Measurements from ENCODE around the gene CDH4.

CDH4 gene

GRCh38 chr20:61661583-61661982, 409.5 kb downstream of the CDH4 start:
- no peak for FAIRE-seq

- FAIRE-seq: no peak
These were observed 410.3 kb downstream of the CDH4 start for GRCh38 chr20:61662226-61662967.

DNA sequence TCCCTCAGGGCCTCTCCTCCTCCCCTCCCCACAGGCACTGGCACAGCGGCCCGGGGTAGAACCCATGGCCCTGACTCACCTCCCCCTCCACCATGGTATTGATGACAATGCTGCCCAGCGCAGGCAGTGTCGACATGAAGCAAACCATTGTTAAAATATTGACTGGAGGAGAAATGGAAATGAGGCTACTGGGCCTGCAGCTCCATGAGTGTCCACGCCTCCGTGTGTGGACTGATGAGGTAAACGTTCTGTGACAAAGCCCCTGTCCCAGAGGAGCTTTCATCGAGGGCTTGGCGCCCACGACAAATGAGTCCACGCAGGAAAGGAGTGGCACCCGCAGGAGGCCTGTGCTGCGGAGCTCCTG, 410.9 kb downstream of the CDH4 start:
- FAIRE-seq: no peak

DNA sequence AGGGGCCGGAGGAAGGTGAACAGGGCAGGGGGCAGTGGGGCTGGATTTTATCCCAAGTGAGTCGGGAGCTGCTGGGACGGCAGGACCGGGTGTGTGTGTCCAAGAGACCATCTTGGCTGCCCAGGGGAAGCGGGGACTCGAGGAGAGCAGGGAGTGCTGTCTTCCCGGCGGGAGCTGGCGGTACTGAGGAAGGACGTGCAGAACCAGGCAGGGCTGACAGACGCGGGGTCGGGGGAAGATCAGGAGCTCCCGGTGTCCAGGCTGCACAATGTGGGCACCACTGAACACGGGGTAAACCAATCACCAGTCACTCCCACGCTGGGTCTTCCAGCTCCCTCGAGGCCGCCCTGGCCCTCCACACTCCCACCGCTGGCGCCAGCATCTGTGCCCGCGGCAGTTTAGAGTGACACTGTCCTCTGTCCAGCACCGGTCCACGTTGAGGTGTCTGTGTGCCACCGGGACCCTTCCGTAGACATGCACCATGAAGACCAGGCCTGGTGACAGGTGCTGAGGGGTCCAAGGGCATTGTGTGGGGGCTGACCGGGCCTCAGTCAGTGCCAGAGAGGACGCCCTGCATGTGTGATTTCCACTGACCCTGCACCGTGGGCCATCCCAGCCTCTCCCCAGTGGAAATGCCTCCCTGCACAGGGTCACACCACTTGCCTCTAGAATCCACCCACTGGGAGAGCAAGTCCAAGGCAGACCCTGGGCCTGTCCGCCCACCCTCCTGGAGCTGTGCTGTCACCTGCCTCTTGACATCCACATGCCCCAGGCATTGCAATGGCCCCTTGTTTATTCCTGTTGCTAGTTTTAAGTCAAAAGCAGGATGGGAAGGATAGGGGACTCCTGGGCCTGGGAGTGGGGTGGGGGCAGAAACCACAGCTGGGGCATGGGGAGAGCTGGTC, 411.7 kb downstream of the CDH4 start:
- no peak for FAIRE-seq

- FAIRE-seq: no peak
These were observed 412.7 kb downstream of the CDH4 start for GRCh38 chr20:61664556-61665320.

DNA sequence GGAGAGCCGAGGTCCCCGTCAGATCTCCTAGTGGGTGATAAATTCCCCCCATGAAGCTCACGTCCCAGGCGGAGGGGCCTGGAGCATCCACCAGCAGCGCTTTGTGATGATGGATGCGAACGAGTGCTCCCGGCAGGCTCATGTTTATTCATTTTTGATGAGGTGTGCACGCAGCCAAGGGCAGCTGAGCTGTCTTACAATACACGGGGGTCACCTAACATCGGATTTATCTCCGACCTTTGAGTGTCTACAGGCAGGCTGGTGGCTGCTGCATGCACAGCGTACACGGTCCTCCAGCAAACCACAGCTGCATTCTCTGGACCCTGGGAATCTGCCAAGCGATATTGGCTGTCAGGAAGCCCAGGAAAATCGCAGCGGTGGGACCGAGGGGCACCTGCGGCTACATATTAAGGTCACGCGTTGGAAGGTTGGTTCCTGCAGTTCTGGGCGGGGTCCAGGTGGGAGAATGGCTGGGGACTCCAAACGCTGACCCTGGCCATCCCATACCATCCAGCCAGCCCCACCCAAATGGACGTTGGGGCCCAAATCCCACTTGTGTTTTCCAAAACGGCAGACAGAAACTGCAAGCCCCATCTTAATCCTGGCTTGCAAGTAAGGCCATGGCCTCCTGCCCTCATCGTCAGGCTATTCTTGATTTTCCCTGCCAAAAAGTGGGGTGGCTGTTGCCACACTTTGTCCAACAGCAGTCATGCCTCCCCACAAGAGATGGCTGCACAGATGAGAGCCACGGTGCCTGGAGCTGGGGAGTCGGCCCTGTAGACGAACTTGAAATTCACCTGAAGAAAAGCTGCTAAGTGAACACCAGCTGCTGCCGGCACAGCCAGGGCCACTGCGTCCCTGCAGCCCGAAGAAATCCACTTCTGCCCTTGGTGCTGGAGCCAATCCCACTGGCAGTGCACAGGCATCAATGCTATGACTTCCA, 413.7 kb downstream of the CDH4 start:
- FAIRE-seq: no peak

- FAIRE-seq: no peak
These were observed 414.4 kb downstream of the CDH4 start for GRCh38 chr20:61666471-61666832.

DNA sequence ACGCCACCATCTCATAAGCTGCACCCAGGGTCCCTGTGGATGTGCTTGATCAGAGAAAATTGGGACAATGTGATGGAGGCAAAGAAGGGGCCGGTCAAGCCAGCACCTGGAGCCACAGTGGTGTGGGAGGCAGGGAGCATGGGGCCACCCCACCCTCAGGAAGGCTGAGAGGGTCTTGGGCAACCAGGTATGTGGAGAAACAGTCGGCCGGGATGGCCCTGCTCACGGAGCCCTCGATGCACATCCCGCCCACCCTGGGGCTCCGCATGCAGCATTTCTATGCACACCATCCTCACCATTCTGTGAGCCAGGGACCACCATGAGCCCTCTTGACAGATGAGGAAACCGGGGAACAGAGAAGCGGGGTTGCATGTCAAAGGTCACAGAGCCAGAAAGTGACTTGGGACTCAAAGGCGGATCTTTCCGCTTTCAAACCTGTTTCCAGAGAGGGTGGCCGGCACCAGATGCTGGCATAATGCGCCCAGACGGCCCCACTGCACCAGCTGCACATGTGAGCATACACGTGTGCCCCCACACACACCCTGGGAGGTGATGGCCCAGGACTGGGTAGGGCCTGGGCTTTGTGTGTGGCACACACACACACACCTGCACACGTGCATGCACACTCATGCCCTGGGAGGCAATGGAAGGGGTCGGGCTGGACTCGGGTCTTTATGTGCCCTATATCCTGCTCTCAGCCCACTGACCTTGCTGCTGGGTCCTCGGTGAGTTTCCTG, 415.2 kb downstream of the CDH4 start:
- no peak for FAIRE-seq

GRCh38 chr20:61668065-61668650, 416.1 kb downstream of the CDH4 start:
- FAIRE-seq: no peak

DNA sequence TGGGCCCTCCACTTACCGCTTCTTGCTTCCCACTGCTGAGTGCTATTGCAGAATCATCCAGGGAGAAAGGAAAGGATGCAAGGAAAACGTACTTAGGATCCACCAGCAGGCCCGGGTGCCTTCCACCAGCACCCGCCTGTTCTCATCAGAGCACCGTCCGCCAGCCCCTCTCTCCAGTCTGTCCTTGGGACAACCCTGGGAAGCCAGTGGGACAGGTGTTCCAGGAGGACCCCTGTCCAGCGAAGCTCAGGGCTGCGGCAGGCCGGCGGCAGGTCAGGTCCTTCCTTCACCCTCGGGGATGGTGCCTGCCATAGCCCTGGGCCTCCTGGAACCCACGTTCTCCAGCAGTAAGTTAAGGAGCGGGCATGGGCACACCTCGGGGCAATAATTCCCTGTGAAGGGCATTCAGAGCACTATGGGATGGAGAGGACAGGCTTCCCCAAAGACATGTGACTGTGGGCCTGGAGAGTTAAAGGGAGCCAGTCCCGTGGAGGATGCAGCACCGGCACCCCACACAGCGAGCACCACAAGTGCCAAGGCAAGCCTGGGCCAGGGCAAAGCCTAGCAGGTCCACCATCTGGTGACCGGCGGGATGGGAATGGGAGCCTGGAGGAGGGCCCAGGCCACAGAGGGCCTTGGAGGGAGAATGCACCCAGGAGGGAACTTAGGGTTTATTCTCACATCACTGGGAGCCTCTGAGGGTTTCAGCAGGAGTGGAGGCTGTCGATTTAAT, 416.9 kb downstream of the CDH4 start:
- FAIRE-seq: no peak

DNA sequence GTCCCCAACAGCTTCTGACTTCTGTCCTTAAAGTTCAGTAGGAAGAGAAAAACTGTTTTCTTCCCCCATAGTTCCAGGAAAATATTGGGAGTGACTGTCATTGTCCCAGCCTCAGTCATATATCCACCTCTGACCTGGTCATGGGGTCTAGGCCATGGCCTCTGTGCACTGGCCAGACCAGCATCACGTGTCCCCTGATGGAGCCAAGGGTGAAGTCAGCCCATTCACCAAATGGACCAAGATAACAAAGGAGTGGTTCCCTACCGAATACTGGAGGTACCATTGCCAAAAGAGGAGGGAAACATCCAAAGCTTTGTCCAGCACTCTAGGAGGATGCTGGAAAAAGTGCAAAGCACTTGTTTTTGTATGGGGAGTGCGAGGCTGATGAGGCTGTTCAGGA, 418.2 kb downstream of the CDH4 start:
- FAIRE-seq: no peak

- FAIRE-seq: no peak
These were observed 419.5 kb downstream of the CDH4 start for GRCh38 chr20:61671559-61671958.

- no peak for FAIRE-seq
These were observed 421.2 kb downstream of the CDH4 start for GRCh38 chr20:61673152-61673847.

DNA sequence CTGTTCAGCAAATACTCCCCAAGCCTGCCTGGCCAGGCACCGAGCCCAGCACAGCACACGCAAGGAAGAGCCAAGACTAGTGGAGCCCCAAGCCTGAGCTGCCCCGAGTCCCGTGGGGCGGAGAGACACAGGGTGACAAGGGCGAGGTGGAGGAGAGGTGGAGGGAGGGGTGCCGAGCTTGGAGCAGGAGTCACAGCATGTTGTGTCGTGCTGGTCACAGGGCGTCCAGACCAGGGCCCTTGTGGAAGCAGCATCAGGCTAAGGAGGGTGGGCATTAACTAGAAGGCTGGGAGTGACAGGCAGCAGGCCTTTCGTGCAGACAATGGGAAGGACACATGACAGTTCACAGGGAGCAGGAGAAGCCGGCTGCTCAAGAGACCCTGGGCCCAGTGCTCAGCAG, 422.1 kb downstream of the CDH4 start:
- no peak for FAIRE-seq

DNA sequence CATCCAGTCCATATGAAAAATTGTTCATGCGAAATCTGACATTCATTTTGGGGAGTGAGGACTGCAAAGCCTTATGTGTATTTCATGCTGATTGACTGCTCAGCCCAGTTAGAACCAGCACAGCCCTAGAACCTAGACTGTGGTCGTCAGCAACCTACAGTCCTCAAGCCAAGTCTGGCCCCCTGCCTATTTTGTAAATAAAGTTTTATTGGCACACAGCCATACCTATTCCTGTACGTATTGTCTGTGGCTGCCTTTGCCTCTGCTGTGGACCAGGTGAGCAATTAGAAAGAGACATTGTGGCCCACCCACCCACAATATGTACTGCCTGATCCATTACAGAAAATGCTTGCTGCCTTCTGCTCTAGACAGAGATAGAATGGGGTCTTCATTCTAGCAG, 422.6 kb downstream of the CDH4 start:
- FAIRE-seq: no peak

GRCh38 chr20:61677928-61678327, 425.9 kb downstream of the CDH4 start:
- no peak for FAIRE-seq

DNA sequence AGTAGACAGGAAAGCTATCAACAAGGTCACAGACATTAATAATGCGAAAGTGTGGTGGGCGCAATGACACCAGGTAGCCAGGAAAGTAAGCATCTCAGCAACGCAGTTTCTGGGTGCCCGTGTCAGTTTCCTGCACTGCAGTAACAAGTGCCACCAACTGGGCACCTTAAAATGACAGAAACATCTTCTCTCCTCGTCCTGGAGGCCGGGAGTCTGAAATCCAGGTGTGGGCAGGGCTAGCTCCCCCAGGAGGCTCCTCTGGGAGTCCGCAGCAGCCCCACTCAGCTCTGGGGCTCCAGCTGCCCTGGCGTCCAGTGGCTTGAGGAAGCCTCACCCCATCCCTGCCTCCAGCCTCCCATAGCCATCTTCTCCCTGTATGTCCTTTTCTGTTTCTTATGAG, 426.4 kb downstream of the CDH4 start:
- FAIRE-seq: no peak

DNA sequence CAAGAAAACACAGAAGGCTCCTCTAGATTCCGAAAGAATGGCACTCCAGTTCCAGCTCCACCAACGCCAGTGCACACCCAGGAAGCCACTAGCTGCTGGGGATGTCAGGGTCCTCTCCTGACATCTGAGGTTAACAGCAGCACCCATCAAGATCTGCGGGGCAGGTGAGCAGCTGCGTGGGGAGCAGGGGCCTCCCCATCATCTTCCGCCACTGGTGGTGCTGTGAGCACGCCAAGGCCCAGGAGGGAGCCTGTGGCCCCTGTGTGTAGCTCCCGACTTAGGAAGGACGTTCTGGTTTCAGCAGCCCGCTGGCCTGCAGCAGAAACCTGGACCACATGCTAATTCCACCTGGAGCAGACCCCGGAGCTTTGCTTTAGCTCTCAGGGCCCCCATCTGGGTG, 427.4 kb downstream of the CDH4 start:
- no peak for FAIRE-seq

DNA sequence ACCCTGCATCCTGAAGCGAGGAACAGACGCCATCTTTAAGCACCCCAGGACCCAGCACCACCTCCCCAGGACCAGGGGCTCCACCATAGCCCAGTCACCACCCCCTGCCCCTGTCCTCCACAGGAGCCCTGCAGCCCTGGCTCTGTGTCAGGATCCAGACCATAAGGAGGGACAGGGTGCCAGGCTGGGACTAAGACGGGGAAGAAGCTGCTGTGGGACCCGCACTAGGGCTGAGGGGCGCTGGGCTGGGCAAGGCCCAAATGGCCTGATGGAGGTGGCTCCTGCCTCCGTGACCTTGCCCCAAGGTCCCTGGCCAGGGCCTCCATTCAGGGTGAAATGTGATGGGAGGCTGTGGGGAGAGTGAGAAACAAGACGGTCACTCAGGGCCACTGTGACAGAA, 428.0 kb downstream of the CDH4 start:
- FAIRE-seq: no peak
